ENCODE data around the gene PTBP2.

Gene PTBP2

DNA sequence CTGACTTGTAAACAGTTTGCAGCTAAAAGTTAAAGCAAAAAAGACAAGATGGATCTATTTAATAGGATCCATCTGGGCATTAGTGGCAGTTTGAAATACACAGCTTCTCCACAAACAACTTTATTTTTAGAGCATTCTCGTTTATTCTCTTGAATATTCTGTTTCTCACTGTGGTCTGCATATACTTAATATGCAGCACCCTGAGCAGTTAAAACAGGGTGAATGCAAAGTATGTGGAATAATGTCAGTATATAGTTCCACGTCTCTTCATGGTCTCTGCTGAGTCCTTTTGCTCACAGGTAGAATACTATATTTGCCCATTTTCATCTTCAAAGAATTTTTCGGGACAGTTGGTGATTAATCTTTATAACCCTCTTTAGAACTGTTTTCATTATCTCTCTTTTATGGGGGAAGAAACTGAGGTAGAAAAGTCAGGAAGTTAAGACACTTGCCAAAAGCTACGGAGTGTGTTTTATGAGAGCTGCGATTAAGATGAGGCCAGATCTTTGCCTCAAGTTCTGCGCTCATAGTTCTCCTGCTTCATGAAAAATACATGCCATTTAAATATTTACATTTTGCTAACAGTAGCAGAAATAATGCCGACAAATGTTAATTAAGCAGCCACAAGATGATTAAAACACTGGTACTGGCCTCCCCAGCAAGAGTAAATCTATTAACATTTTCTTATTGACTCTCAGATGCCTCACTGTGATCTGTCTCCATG lies 115.6 kb downstream of the PTBP2 start:
- TF ChIP-seq, protein P1, sequence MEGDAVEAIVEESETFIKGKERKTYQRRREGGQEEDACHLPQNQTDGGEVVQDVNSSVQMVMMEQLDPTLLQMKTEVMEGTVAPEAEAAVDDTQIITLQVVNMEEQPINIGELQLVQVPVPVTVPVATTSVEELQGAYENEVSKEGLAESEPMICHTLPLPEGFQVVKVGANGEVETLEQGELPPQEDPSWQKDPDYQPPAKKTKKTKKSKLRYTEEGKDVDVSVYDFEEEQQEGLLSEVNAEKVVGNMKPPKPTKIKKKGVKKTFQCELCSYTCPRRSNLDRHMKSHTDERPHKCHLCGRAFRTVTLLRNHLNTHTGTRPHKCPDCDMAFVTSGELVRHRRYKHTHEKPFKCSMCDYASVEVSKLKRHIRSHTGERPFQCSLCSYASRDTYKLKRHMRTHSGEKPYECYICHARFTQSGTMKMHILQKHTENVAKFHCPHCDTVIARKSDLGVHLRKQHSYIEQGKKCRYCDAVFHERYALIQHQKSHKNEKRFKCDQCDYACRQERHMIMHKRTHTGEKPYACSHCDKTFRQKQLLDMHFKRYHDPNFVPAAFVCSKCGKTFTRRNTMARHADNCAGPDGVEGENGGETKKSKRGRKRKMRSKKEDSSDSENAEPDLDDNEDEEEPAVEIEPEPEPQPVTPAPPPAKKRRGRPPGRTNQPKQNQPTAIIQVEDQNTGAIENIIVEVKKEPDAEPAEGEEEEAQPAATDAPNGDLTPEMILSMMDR (IDR thresholded peaks at IDR 0.05; ENCODE audit: insufficient read depth, missing control alignments): no peak
- FAIRE-seq (no peak), DNase-seq (ENCODE audit: insufficient read length, low spot score) (no peak)

DNA sequence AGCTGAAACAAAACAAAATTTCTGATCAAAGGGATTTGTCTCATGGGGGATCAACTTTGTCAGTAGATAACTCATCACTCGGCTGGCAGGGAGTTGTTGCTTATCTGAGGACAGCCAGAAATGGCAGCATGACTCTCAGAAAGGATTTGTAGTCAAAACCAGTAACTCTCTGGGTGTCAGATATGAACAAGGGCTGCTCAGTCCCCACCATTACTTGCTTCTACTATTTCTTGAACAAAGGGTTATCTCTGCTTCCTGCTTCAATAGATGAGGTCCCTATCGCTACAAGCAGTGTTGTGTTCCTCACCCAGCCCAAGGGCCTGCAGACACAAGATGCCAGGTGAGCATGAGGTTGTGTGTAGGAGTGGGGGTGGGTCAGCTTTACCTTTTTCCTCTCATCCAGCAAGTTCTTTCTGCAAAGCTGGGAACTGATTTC lies 116.2 kb downstream of the PTBP2 start:
- FAIRE-seq: no peak
- no peak for DNase-seq (ENCODE audit: insufficient read length, low spot score)
- TF ChIP-seq, protein P1 (IDR thresholded peaks at IDR 0.05; ENCODE audit: insufficient read depth, missing control alignments): no peak

DNA sequence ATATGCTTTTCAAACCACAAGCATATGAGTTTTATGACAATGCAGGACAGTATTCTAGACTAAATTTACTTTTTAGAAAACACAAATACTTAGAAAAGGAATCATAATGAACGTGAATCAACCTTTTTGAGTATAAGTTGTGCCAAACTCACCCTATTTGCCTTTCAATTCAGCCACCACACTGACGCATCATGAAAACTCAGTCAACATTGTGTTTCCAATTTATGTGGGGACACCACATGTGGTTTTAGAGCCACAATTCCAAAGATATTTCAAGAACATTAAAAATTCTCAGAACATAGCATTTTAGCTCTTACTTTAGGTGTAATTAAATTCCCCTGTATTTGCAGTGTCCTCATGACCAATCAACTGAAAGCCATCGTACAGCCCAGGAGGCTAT lies 118.8 kb downstream of the PTBP2 start:
- FAIRE-seq (no peak), DNase-seq (ENCODE audit: insufficient read length, low spot score) (no peak)
- TF ChIP-seq, protein P1 (IDR thresholded peaks at IDR 0.05; ENCODE audit: insufficient read depth, missing control alignments): no peak

DNA sequence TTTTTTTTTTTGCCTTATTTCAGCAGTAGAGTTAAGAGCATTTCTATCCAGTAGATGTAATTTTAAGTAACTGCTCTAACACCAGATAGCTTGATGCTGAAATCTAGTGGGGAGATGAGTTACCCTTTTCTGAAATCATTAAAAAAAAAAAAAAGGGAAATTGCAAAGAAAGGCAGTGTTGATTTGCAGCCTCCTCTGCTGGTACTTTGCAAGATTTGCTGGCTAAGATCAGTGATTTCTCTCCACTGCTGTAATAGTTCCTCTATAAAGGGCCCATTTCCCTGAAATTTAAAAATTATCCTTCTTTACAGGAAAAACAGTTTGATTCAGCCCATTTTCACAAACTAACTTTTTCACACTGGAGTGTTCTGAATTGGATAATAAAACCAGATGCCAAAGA lies 120.6 kb downstream of the PTBP2 start:
- DNase-seq (ENCODE audit: insufficient read length, low spot score) (no peak), FAIRE-seq (no peak)
- TF ChIP-seq, protein P1 (IDR thresholded peaks at IDR 0.05; ENCODE audit: insufficient read depth, missing control alignments): no peak

DNA sequence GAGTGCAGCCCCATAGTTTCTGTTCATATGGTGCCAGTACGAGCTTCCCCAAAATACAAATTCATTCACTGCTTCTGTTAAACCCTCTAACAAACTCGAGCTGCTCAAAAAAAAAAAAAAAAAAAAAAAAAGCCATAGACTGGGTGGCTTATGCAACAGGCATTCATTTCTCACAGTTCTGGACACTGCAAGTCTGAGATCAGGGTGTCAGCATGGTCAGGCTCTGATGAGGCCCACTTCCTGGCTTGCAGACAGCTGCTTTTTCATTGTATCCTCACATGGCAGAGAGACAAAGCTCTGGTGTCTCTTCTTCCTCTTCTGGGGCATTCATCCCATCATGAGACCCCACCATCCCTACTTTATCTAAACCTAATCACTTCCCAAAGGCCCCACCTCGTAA lies 121.6 kb downstream of the PTBP2 start:
- FAIRE-seq: no peak

DNA sequence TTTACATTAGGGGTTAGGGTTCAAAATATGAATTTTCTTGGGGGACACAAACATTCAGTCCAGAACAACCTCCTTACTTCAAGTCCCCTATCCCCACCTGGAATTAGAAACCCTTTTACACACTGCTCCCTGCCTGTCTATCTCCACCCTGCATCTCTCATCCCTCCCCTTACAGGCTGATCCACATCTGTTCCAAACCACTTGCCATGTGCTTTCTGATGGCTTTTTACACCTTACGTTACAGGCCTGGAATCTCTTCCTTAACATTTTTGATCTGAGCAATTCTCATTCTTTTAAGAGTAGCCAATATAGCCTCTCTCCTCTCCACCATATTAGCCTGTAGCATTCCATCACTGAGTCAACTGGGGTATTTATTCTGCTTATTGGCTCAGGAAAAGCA lies 122.0 kb downstream of the PTBP2 start:
- no peak for FAIRE-seq
- TF ChIP-seq, protein P1 (IDR thresholded peaks at IDR 0.05; ENCODE audit: insufficient read depth, missing control alignments): no peak

More for the DNA sequence above, 121.6 kb downstream of the PTBP2 start:
- DNase-seq (ENCODE audit: insufficient read length, low spot score): no peak
- TF ChIP-seq, protein P1 (IDR thresholded peaks at IDR 0.05; ENCODE audit: insufficient read depth, missing control alignments): no peak

DNA sequence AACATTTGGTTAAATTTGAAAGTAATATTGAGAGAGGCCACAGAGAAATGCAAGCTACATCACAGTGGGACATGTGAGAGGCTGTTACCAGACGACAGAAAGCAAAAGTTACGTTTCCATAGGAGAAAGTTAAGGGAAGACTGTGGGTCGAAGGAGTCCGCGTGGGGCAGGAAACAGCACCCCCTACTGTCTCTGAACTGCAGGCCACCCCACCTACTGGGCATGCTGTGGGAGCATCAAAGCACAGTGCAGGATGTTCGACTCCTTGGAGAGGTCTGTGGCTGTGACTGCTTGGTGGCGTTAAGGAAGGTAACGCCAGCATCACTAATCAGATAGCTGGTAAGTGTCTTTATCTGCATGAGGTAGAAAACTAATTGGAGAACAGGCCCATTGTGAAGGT lies 123.9 kb downstream of the PTBP2 start:
- FAIRE-seq (no peak), DNase-seq (ENCODE audit: insufficient read length, low spot score) (no peak)
- TF ChIP-seq, protein P1 (IDR thresholded peaks at IDR 0.05; ENCODE audit: insufficient read depth, missing control alignments): peak; percentile 59

More for the DNA sequence above, 122.0 kb downstream of the PTBP2 start:
- DNase-seq (ENCODE audit: insufficient read length, low spot score): no peak
